ENCODE measurements around the gene NGEF.
"Not testable (repeated sequence)": the region's sequence is repeated elsewhere in the genome, so short reads cannot be mapped to it uniquely, and the experiment has no call there.

The NGEF gene

GRCh38 chr2:233059547-233059796, 46.4 kb upstream of the NGEF start:
- TF ChIP-seq CTCF (IDR thresholded peaks at IDR 0.05; ENCODE audit: borderline replicate concordance, insufficient read depth, low read depth, low read length): peak; percentile 38; the same call in 1 of the 2 replicates
- H3K4me3 ChIP-seq (ENCODE audit: low read depth, low read length): no peak overlapping the region

GRCh38 chr2:233058717-233059546, 45.9 kb upstream of the NGEF start:
- no peak overlapping the region for H3K4me3 ChIP-seq (ENCODE audit: low read depth, low read length)

GRCh38 chr2:233056961-233057605, 44.0 kb upstream of the NGEF start:
- no peak overlapping the region for H3K4me3 ChIP-seq (ENCODE audit: low read depth, low read length)
- no peak for TF ChIP-seq CTCF (IDR thresholded peaks at IDR 0.05; ENCODE audit: borderline replicate concordance, insufficient read depth, low read depth, low read length)

More at GRCh38 chr2:233058717-233059546, 45.9 kb upstream of the NGEF start:
- TF ChIP-seq CTCF (IDR thresholded peaks at IDR 0.05; ENCODE audit: borderline replicate concordance, insufficient read depth, low read depth, low read length): no peak

GRCh38 chr2:233055362-233055761, 42.3 kb upstream of the NGEF start:
- no peak overlapping the region for H3K4me3 ChIP-seq (ENCODE audit: low read depth, low read length)
- no peak for TF ChIP-seq CTCF (IDR thresholded peaks at IDR 0.05; ENCODE audit: borderline replicate concordance, insufficient read depth, low read depth, low read length)

- peak; percentile 98 for TF ChIP-seq CTCF (IDR thresholded peaks at IDR 0.05; ENCODE audit: borderline replicate concordance, insufficient read depth, low read depth, low read length)
- H3K4me3 ChIP-seq (ENCODE audit: low read depth, low read length): no peak overlapping the region
These were observed 41.1 kb upstream of the NGEF start for GRCh38 chr2:233053928-233054784.

GRCh38 chr2:233052517-233052916, 39.5 kb upstream of the NGEF start:
- not testable (repeated sequence) for H3K4me3 ChIP-seq (ENCODE audit: low read depth, low read length)
